ENCODE results near the gene WNT7A.

The WNT7A gene

GRCh38 chr3:13898346-13898745, 18.5 kb upstream of the WNT7A start:
- no peak overlapping the region for H3K4me3 ChIP-seq (ENCODE audit: low read depth, low read length)
- in situ Hi-C loops (cut with HindIII; ENCODE audit: low sequenced_read_pairs) = no loop called here
- no peak for DNase-seq (ENCODE audit: low read depth)

GRCh38 chr3:13896473-13897154, 16.7 kb upstream of the WNT7A start:
- TF ChIP-seq CTCF (IDR thresholded peaks at IDR 0.05; ENCODE audit: low read depth, low read length, missing control alignments) = peak; percentile 74
- H3K4me3 ChIP-seq (ENCODE audit: low read depth, low read length) = no peak overlapping the region
- in situ Hi-C loops (cut with HindIII; ENCODE audit: low sequenced_read_pairs) = no loop called here
- DNase-seq (ENCODE audit: low read depth) = peak; percentile 35

More at GRCh38 chr3:13898346-13898745, 18.5 kb upstream of the WNT7A start:
- TF ChIP-seq CTCF (IDR thresholded peaks at IDR 0.05; ENCODE audit: low read depth, low read length, missing control alignments) = no peak

GRCh38 chr3:13895155-13896105, 15.6 kb upstream of the WNT7A start:
- DNase-seq (ENCODE audit: low read depth) = peak; percentile 59
- in situ Hi-C loops (cut with HindIII; ENCODE audit: low sequenced_read_pairs) = no loop called here
- no peak for TF ChIP-seq CTCF (IDR thresholded peaks at IDR 0.05; ENCODE audit: low read depth, low read length, missing control alignments)
- peak overlapping the region; percentile 55 for H3K4me3 ChIP-seq (ENCODE audit: low read depth, low read length)

- in situ Hi-C loops (cut with HindIII; ENCODE audit: low sequenced_read_pairs) = no loop called here
- DNase-seq (ENCODE audit: low read depth) = no peak
- peak overlapping the region; percentile 55 for H3K4me3 ChIP-seq (ENCODE audit: low read depth, low read length)
- TF ChIP-seq CTCF (IDR thresholded peaks at IDR 0.05; ENCODE audit: low read depth, low read length, missing control alignments) = no peak
These were observed 14.9 kb upstream of the WNT7A start for GRCh38 chr3:13894807-13895154.

GRCh38 chr3:13894096-13894806, 14.4 kb upstream of the WNT7A start:
- no peak overlapping the region for H3K4me3 ChIP-seq (ENCODE audit: low read depth, low read length)
- in situ Hi-C loops (cut with HindIII; ENCODE audit: low sequenced_read_pairs) = no loop called here
- DNase-seq (ENCODE audit: low read depth) = no peak
- no peak for TF ChIP-seq CTCF (IDR thresholded peaks at IDR 0.05; ENCODE audit: low read depth, low read length, missing control alignments)

- DNase-seq (ENCODE audit: low read depth) = no peak
- in situ Hi-C loops (cut with HindIII; ENCODE audit: low sequenced_read_pairs) = no loop called here
- H3K4me3 ChIP-seq (ENCODE audit: low read depth, low read length) = no peak overlapping the region
- no peak for TF ChIP-seq CTCF (IDR thresholded peaks at IDR 0.05; ENCODE audit: low read depth, low read length, missing control alignments)
These were observed 12.4 kb upstream of the WNT7A start for GRCh38 chr3:13892304-13892703.
